GM12892 (cell line): ENCODE data around the gene IFNA14.
"Not testable (repeated sequence)": the region's sequence is repeated elsewhere in the genome, so short reads cannot be mapped to it uniquely, and the experiment has no call there.

Experiments used
- POLR2A ChIP-seq: IDR thresholded peaks from 2 replicates; pipeline ENCODE4 v1.6.1; 2011; ENCODE audit warnings: low read depth, low read length, control low read depth
- POLR2AphosphoS5 ChIP-seq: IDR thresholded peaks from 2 replicates; pipeline ENCODE4 v1.6.1; 2011; ENCODE audit warnings: low read depth, low read length, control low read depth
- TAF1 ChIP-seq: IDR thresholded peaks from 2 replicates; pipeline ENCODE4 v1.6.1; 2011; ENCODE audit warnings: low read depth, mild to moderate bottlenecking, control low read depth, low read length, borderline replicate concordance

DNA sequence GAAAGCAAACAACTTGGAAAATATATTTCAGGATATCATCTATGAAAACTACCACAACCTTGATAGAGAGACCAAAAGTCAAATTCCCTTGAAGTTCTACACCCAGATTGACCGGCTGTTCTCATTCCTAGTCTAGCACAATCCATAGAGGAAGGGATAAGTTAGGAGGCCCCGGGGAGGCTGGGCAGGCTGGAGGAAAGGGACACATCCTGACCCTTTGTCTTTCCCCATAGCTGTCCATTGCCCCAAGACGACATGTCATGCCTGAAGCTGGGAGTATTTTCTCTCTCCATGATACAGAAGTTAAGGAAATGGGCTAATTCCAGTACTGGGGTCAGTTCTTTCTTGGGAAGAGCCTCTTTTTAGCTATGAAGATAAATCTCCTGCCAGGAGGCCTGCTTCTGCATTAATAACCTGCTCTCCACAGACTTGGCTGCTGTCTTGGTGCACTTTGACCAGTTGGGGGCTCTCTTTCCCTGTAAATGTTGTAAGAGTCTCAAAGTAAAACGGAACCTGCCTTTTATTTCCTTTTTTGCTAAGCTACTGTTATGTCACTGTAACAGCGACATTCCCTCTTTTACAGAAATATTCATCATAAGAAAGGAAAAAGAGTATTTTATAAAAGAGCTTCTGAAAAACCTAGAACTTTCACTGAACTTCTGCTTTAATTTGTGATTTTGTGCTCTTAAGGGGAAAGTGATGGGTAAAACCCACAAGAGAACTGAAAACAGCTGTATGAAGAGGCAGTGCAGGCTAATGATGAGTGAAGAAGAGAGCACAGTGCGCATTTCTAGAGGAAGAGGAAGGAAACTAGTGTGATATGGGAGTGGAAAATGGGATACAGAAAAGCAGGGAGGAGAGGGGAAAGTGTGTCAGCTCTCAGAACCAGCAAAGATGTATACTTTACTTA lies 44.7 kb downstream of the IFNA14 start:
- not testable (repeated sequence) for TF ChIP-seq POLR2A, POLR2AphosphoS5, TAF1
